Measurements from ENCODE around the gene RBBP8NL.
"Not testable (repeated sequence)": the region's sequence is repeated elsewhere in the genome, so short reads cannot be mapped to it uniquely, and the experiment has no call there.

The RBBP8NL gene

DNA sequence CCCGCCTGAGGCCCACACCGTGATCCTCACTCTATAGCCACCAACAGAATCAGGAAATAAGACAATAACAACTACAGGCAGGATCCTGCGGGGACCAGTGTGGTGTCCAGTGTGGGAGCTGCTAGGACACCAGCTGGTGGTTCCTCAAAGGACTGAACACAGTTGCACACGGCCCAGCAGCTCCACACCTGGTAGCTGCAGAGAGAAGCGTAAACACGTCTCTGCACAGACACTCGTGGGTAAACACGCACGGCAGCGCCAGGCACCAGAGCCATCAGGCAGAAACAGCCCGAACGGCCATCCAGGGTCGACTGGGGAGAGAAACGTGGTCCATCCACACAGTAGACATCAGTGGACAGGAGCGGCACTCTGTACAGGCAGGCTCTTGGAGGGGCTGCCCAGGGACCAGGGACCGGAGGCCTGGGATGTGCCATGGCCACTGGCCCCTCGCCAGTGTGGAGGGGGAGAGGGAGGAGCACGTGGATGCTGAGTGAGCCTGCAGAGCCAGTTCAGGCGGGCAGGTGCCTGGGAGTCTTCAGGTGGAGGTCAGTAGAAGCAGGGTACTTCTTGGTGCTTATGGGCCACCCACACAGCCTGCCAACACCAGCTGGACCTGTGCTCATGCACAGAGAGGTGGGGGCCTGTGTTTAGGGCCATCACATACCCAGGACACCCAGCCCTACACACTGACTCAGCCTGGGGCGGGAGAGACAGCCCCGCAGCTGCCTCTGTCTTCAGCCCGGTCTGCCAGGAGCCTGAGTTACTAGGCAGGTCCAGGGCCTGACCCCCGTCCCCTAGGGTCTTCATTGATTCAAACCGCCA, 52.8 kb downstream of the RBBP8NL start:
- no peak for DNase-seq (ENCODE audit: low spot score)

DNA sequence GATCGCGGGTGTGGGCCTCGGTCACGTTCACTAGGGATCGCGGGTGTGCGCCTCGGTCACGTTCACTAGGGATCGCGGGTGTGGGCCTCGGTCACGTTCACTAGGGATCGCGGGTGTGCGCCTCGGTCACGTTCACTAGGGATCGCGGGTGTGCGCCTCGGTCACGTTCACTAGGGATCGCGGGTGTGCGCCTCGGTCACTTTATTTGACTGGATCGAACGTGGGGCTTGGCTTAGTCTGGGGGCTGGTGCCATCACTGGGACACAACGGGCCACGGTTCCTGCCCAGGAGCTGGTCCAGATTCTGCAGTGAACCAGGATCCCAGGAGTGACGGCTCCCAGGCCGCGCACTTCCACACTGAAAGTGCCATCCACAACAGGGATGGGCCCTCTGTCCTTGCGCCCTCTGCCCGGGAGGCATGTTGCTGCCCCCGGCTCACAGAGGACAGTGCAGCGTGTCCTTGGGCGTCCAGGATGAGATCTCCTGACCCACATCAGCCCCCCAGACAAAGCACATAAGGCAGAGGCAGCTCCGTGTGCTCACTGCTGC, 53.6 kb downstream of the RBBP8NL start:
- not testable (repeated sequence) for DNase-seq (ENCODE audit: low spot score)

DNA sequence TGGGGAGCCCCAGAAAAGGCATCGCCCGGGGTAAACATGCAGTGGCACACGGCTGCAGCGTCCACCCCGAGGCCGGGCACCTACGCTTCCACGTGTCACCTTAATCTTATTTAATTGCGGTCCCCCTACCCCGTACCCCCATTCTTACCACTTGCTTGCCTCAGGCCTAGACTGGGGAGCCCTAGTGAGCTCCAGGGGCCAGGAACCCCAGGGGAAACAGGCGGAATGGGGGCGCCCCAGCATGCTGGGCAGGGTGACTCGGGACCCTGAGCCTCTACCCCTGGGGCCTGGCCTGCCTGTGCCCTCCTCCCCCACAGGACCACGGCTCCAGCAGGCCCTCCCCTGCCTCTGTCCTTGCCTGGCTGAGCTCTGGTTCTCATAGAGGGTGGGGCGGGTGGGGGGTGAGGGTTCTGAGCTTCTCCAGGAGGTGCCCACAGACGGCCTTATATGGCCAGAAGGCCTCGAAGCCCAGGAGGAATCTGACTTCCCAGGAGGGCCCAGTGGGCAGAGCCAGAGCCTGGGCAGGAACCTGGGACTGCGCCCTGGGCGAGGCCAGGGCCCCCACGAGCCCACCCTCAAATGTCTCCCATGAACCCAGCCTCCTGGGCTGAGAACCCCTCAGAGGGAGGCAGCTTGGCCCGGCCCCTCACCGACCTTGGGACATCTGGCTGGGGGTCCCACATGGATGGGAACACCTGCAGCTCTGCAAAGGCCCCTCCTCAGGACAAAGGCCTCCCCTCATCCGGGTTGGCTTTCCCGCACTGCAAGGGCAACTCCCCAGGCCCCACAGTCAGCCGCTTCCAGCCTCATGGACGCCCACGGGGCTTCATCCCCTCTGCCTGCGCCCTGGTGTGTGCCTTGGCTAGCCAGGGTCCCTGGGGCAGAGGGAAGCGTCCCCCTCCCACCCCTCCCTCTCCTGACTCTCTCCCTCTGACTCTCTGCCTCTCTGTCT, 55.0 kb downstream of the RBBP8NL start:
- no peak for DNase-seq (ENCODE audit: low spot score)

DNA sequence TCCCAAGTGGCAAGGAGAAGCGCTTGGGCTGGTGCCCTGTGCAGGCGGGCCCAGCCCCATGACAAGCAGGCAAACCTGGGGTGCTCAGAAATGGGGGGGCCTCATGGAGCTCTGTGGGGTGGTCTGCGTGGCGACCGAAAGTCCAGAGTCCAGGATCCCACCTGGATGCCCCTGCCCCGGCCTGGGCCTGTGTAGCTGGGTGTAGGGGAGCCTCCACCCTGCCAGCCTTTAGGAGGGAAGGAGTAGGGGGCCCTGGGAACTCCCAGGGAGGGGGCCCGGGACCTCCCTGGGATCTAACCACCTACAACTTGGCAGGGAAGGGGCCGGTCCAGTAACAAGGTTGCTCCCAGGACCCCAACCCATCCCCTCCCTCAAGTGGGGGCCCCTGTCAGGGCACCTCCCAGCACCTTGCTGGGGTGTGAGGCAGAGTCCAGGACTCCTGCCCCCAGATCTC, 55.7 kb downstream of the RBBP8NL start:
- DNase-seq (ENCODE audit: low spot score), result no peak

- DNase-seq (ENCODE audit: low spot score), result no peak
These were observed 56.3 kb downstream of the RBBP8NL start for GRCh38 chr20:62370807-62371587.

DNA sequence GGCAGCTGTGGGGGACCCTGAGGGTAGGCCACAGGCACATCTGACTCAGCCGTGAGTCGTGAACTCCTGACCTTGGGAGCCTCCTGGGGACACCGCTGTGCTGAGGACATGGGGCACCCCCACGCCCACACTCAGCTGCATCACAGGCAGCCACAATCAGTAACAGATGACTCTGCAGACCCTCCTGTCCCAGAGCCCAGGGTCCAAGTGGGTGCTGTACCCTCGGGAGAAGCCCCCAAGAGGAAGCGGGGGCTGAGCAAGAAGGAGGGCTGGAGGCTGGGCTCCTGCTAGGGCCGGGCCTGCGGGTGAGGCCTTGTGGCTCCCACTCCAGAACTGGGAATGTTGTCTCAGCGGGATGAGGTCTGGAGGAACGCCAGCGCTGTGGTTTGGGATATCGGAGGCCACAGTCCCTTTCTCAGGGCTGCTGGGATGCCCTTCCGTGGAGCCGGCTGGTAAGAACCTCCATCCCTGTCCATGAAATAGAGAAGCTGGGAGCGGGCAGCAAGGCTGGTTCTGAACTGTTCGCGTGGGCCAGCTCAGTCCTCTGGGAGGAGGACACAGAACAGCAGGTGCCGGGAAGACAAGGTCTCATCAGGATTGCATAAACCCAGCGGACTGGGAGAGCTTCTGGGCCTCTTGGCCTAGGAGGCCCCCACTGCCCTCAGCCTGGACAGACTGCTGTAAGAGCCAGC, 57.1 kb downstream of the RBBP8NL start:
- no peak for DNase-seq (ENCODE audit: low spot score)

DNA sequence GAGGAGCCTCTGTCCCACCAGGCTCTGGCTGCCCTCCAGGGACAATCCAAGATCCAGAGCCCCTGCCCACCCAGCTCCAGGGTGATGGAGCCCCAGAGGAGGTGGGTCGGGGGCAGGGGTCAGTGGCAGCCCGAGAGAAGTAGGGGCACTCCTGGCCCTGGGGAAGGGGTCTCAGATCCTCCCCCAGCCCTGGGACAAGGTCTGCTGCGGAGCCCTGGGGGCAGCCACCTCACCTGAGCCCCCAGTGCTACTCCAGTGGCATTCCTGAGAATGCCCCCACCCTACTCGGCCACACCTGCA, 57.6 kb downstream of the RBBP8NL start:
- DNase-seq (ENCODE audit: low spot score), result no peak

DNA sequence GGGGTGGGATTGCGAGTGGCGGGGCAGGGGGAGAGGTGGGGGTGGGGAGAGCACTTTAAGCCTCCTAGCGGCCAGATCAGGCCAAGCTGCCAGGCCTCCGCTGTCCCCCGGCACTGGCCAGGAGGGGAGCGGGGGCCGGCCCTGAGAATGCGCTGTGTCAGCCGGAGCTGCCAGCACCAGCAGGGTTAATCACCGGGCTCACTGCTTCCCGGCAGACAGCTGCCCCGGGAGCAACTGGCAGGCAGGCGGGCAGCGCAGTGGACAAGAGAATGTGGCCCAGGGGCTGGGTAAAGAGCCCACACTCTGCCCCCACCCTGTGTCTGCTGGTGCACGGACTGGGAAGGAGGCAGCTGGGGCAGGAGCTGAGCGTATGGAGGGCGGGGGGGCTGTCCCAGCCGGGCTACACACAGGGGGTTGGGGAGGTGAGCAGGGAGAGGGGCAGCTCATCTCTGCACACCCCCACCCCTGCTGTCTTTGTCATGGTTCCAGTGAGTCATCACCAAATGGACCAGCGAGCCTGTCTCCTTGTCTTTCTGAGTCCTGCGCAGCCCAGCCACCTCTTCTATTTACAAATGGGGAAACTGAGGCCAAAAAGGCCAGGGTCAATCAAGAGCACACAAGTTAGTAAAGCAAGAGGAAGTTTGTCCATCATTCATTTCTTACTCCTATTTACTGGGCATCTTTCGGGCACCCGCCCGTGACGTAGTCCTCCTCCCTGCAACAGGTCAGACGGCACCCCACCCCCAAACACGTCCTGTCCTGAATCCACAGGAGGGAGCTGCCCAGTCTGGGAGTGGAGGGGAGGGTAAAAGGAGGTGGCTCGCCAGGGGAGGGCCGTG, 58.1 kb downstream of the RBBP8NL start:
- DNase-seq (ENCODE audit: low spot score), result peak; percentile 89

DNA sequence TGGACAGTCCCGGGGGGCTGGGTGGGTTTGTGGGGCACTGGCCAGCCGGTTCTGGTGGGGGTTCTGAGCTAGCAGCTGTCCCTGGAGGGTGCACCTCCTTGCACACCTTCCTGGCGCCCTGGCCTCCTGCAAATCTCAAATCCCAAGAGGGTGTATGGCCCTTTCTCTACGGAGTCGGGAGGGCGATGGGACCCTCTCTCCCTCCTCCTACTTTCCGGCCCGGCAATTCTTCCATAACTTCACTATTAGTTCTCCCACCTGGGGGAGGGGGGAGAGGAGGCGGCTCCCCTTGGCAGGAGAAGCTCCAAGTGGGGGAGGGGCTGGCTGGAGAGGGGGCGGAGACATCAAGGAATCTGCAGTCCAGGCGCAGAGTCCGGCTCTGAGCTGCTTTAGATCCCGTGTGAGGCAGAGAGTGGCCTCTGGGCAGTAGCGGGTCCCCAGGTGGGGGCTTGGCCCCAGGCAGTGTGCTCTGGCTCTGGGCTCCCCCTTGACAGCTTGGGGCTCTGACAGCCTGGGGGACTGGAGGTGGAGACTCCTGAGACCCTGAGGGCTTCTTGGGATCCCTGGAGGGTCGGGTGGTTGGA, 58.9 kb downstream of the RBBP8NL start:
- DNase-seq (ENCODE audit: low spot score), result peak; percentile 97

DNA sequence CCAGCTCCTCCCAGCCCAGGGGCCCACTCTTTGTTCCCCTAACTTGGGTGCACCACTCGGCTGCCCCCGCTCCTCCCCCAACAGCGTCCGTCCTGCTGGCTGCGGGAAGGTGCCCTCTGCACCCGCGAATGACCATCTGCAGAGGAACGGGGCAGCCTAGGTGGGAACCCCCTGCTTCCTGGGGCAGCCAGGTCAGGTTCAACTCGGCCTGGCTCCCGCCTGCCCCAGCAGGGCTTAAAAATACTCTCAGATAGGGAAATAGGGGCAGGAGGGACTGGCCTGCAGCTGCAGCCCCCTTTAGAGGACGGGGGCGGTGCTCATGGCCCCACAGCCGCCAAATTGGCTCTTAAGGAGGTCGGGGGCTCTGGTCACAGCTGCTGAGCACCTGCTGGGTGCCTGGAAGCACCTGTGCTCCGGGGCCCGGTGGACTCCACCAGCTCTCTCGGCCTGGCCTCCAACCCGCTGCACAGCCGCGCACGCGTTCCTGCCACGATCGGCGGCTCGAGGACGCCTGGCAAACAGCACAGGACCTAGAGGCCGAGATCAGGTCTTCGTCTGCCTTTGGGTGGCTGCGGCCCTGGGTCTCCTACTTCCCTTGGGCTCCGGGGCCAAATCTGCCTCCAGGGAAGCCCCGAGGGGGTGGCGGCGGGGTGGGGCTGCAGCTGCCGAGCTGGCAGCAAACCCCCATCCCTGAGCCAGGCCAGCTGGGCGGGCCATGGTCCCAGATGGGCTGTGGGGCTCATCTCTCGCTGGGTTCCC, 59.5 kb downstream of the RBBP8NL start:
- peak; percentile 70 for DNase-seq (ENCODE audit: low spot score)

- DNase-seq (ENCODE audit: low spot score), result peak; percentile 91
These were observed 60.2 kb downstream of the RBBP8NL start, which contains the start of gene LAMA5 for GRCh38 chr20:62367136-62367632. Gene LAMA5 (minus strand): TSS chr20:62367312. CDS start chr20:62367245, 67 bp downstream.

DNA sequence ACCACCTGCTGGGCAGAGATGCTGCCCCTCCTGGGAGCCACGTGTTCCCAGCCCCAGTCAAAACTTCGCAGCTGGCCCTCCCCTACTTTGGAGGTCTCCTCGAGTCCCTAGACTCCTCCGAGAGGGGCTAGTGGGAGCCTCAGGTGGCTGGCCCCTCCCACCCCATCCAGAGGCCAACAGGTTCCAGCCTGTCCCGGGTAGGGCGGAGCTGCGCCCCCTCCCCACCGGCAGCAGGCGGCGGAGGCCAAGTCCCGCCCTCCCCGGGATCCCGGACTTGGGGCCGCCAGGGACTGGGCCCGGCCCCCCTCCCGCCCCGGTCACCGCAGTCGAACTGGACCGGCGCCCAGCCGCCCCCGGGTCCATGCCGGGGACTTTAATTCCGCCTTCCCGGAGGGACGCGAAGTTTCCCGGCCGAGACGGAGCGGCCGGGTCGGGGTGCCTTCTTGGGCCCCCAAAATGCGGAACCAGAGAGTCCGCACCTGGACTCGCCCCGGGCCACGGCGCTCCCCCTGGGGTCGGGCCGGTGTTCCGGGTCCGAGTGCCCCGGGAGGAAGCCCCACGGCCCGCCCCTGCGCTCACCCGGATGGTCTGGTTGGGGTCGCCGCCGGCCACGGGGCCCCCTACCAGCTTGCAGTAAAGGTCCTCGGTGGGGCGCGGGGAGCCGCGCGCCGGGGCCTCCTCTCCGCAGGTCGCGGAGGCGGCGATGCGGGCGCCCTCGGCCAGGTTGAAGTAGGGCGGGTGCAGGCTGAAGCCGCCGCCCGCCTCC, 60.8 kb downstream of the RBBP8NL start:
- DNase-seq (ENCODE audit: low spot score), result peak; percentile 91

- DNase-seq (ENCODE audit: low spot score), result peak; percentile 74
These were observed 61.4 kb downstream of the RBBP8NL start for GRCh38 chr20:62365814-62366369.

- DNase-seq (ENCODE audit: low spot score), result no peak
These were observed 62.2 kb downstream of the RBBP8NL start for GRCh38 chr20:62364911-62365736.

- no peak for DNase-seq (ENCODE audit: low spot score)
These were observed 63.2 kb downstream of the RBBP8NL start for GRCh38 chr20:62363920-62364851.
